H1 (cell line): ENCODE measurements around the gene NELFCD. TPM values are rescaled to one million over a fixed set of nuclear protein-coding genes. Genes with fewer than 3 reads are reported as not detected.

Source experiments
- CBX5 ChIP-seq: fragments of 300-800, 300-1000 bp; sonication (generic); IDR thresholded peaks from 2 replicates; pipeline ENCODE4 v1.7.1; 2016; ENCODE audit warnings: antibody characterized with exemption, low read length, low read depth
- EP300 ChIP-seq, 2 experiments: IDR thresholded peaks; 1 replicate in 1 of 2; 2 replicates in 1 of 2; pipeline ENCODE4 v1.6.1; 2011 to 2012; ENCODE audit warnings: low read depth in 2 of 2, low read length in 2 of 2, mild to moderate bottlenecking in 2 of 2, borderline replicate concordance in 1 of 2, inconsistent platforms in 1 of 2, moderate library complexity in 1 of 2
- MAFK ChIP-seq: IDR thresholded peaks from 2 replicates; pipeline ENCODE4 v1.6.1; 2012; ENCODE audit warnings: low read depth, mild to moderate bottlenecking, improper control_type of control experiment, low read length
- NANOG ChIP-seq: IDR thresholded peaks from 2 replicates; pipeline ENCODE4 v1.6.1; 2011; ENCODE audit warnings: low read length, low read depth, mild to moderate bottlenecking, inconsistent platforms; ENCODE audit not compliant: insufficient read depth, poor library complexity, severe bottlenecking
- RAD21 ChIP-seq, 2 experiments: IDR thresholded peaks in 1 of 2; conservative IDR thresholded peaks in 1 of 2; 2 replicates each; pipeline ENCODE4 v1.6.1; 2011; ENCODE audit warnings: low read depth in 2 of 2, low read length in 2 of 2, improper control_type of control experiment in 1 of 2, inconsistent platforms in 1 of 2, mild to moderate bottlenecking in 1 of 2, moderate library complexity in 1 of 2
- SUZ12 ChIP-seq: fragments of 200-600 bp; sonication (generic); IDR thresholded peaks from 2 replicates; pipeline ENCODE4 v1.6.1; 2012; ENCODE audit warnings: mild to moderate bottlenecking, inconsistent platforms, low read length, moderate library complexity, mixed read lengths
- polyA plus RNA-seq, 7 experiments: library from polyadenylated mRNA; depleted of rRNA in 3 of 7; stranded (reverse) in 5 of 7; unstranded in 2 of 7; fragments of >200 nt in 5 of 7; fragments of 200-250 nt in 2 of 7; gene quantifications; 1 replicate in 5 of 7; 2 replicates in 1 of 7; 4 replicates in 1 of 7; pipeline versions ENCODE4 v1.2.1 to v1.2.3, GENCODE V29; 2011 to 2013; ENCODE audit warnings: missing spikeins in 2 of 7, mixed read lengths in 2 of 7
- total RNA-seq: library from RNA; stranded (reverse); fragmentation: NEBNext Ultra II Directional; extraction: Animal tissue kit (Norgen Biotek cat#: 25700); gene quantifications from 2 replicates; pipeline ENCODE4 v1.2.1, GENCODE V29; 2021
- TF ChIP-seq, protein P1 (sequence below): IDR thresholded peaks from 2 replicates; pipeline ENCODE4 v1.6.1; 2012; ENCODE audit warnings: low read length, inconsistent platforms

The NELFCD gene
- total and polyA plus RNA-seq, 2 of the 8 experiments (the other 6 are each of a cell fraction or from before 2014, with no cell fraction given), result 35.5 to 59.6 TPM

DNA sequence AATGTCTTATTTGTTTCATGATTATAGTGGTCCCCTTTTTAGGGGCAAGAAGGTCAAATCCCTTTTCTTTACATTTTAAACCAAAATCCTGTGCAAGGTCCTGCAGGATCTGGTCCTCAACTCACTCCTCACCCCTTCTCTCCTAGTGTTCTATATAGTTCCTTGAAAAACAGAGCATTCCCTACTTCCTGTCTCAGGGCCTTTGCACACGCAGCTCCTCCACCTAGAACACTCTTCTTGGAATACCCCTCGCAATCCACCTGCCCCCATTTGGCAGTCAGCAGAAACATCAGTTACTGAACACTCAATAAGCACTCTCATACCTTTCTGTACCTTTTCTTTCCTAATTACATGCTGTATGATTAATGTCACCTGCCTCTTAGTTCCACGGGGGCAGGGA is 54.3 kb downstream of the NELFCD start (continued):
- TF ChIP-seq, protein P1, sequence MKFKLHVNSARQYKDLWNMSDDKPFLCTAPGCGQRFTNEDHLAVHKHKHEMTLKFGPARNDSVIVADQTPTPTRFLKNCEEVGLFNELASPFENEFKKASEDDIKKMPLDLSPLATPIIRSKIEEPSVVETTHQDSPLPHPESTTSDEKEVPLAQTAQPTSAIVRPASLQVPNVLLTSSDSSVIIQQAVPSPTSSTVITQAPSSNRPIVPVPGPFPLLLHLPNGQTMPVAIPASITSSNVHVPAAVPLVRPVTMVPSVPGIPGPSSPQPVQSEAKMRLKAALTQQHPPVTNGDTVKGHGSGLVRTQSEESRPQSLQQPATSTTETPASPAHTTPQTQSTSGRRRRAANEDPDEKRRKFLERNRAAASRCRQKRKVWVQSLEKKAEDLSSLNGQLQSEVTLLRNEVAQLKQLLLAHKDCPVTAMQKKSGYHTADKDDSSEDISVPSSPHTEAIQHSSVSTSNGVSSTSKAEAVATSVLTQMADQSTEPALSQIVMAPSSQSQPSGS, result no peak
- no peak for TF ChIP-seq CBX5
- TF ChIP-seq NANOG, result no peak
- TF ChIP-seq RAD21 (IDR thresholded peaks at IDR 0.05 in 1 of 2, conservative IDR thresholded peaks at IDR 0.05 in 1 of 2; ENCODE audit: low read depth in 2 of 2, low read length in 2 of 2), result no peak
- TF ChIP-seq SUZ12, result no peak
- no peak for TF ChIP-seq EP300 (IDR thresholded peaks at IDR 0.05; ENCODE audit: borderline replicate concordance in 1 of 2, low read depth in 2 of 2, low read length in 2 of 2)
- TF ChIP-seq MAFK, result no peak
